A673 (cell line): Measurements from ENCODE around the gene TERB1. TPM values are rescaled to one million over a fixed set of nuclear protein-coding genes. Genes with fewer than 3 reads are reported as not detected.

ENCODE experiments used
- BruUV-seq: library from RNA; stranded (reverse); fragments of 400-500 nt; replicated peaks from 2 replicates; lab custom pipeline; 2021; lab: Mats Ljungman, UMichigan
- CTCF ChIA-PET: fragments of 300-600 bp; sonication (Branson Sonifier 250); formaldehyde crosslinking; loops from one replicate; lab custom pipeline; 2022; ENCODE audit warnings: antibody characterized with exemption; lab: Charles Lee
- POLR2A ChIA-PET: fragments of 300-600 bp; sonication (Branson Sonifier 250); formaldehyde crosslinking; loops from one replicate; lab custom pipeline; 2022; ENCODE audit warnings: antibody characterized with exemption; ENCODE audit not compliant: low non-redundant PET; lab: Charles Lee
- DNase-seq: peaks from one replicate; pipeline ENCODE4 v3.0.0-alpha.2; 2015; ENCODE audit warnings: low spot score
- H3K27ac ChIP-seq: fragments of 200-600 bp; sonication (generic); 2 replicates; pipeline ENCODE4 v1.5.1; 2016; ENCODE audit warnings: mixed run types, low read depth, mild to moderate bottlenecking, mixed read lengths, antibody characterized with exemption, low read length; ENCODE audit not compliant: poor library complexity, severe bottlenecking
- H3K27me3 ChIP-seq: fragments of 200-600 bp; sonication (generic); replicated peaks from 2 replicates; pipeline ENCODE4 v1.6.1; 2017; ENCODE audit warnings: mixed run types, low read depth, mild to moderate bottlenecking, mixed read lengths, antibody characterized with exemption, low read length; ENCODE audit not compliant: insufficient read depth, poor library complexity
- H3K36me3 ChIP-seq: fragments of 200-600 bp; sonication (generic); 2 replicates; pipeline ENCODE4 v1.6.1; 2016; ENCODE audit warnings: mixed run types, mild to moderate bottlenecking, mixed read lengths, antibody characterized with exemption, low read length; ENCODE audit not compliant: insufficient read depth, poor library complexity, severe bottlenecking
- H3K4me1 ChIP-seq: fragments of 200-600 bp; sonication (generic); 2 replicates; pipeline ENCODE4 v1.6.1; 2017; ENCODE audit warnings: mixed run types, mild to moderate bottlenecking, mixed read lengths, antibody characterized with exemption, low read length; ENCODE audit not compliant: insufficient read depth, poor library complexity, severe bottlenecking
- H3K4me3 ChIP-seq: fragments of 200-600 bp; sonication (generic); 2 replicates; pipeline ENCODE4 v1.5.1; 2016; ENCODE audit warnings: low read depth, mixed run types, mild to moderate bottlenecking, mixed read lengths, low read length; ENCODE audit not compliant: poor library complexity, severe bottlenecking
- H3K9me3 ChIP-seq: fragments of 200-600 bp; sonication (generic); 2 replicates; pipeline ENCODE4 v1.6.1; 2016; ENCODE audit warnings: mixed run types, low read depth, mild to moderate bottlenecking, mixed read lengths, antibody characterized with exemption, low read length; ENCODE audit not compliant: poor library complexity, severe bottlenecking
- EZH2 ChIP-seq: fragments of 200-600 bp; sonication (generic); IDR thresholded peaks from 2 replicates; pipeline ENCODE4 v1.6.1; 2017; ENCODE audit warnings: borderline replicate concordance, low read depth, mild to moderate bottlenecking, mixed read lengths, antibody characterized with exemption, low read length; ENCODE audit not compliant: poor library complexity, severe bottlenecking
- intact Hi-C: fragments of 100-400 bp; cut with micrococcal nuclease; formaldehyde crosslinking; loops from one replicate; pipeline ENCODE4 v1.10.0; 2022; ENCODE audit not compliant: unreplicated experiment
- total RNA-seq: library from RNA; stranded (reverse); gene quantifications from 2 replicates; pipeline ENCODE4 v1.2.3, GENCODE V29; 2021
- TF ChIP-seq, protein P1 (sequence below): fragments of 300-800, 200-600 bp; sonication (generic); conservative IDR thresholded peaks from 2 replicates; pipeline ENCODE4 v1.5.1; 2017; ENCODE audit warnings: low read depth, mild to moderate bottlenecking, antibody characterized with exemption, low read length, moderate library complexity, mixed read lengths

TERB1 gene
- total RNA-seq, 1 experiment from 2014 or later, result not detected

GRCh38 chr16:66814734-66815133 is 13.3 kb upstream of the TERB1 start:
- Histone ChIP-seq H3K4me3 (no peak overlapping the region), H3K4me1 (no peaks in the 10 kb centered on the region), H3K27me3 (no peaks in the 10 kb centered on the region), H3K36me3 (peaks cover 79% of the 10 kb centered on the region), H3K9me3 (no peaks in the 10 kb centered on the region), H3K27ac (no peak overlapping the region)
- DNase-seq, result no peak
- intact Hi-C loops, result no loop called here
- POLR2A ChIA-PET, result no interaction called here
- no TSS peak for BruUV-seq
- CTCF ChIA-PET, result no interaction called here
- TF ChIP-seq, protein P1, sequence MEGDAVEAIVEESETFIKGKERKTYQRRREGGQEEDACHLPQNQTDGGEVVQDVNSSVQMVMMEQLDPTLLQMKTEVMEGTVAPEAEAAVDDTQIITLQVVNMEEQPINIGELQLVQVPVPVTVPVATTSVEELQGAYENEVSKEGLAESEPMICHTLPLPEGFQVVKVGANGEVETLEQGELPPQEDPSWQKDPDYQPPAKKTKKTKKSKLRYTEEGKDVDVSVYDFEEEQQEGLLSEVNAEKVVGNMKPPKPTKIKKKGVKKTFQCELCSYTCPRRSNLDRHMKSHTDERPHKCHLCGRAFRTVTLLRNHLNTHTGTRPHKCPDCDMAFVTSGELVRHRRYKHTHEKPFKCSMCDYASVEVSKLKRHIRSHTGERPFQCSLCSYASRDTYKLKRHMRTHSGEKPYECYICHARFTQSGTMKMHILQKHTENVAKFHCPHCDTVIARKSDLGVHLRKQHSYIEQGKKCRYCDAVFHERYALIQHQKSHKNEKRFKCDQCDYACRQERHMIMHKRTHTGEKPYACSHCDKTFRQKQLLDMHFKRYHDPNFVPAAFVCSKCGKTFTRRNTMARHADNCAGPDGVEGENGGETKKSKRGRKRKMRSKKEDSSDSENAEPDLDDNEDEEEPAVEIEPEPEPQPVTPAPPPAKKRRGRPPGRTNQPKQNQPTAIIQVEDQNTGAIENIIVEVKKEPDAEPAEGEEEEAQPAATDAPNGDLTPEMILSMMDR, result no peak
- no peak for TF ChIP-seq EZH2

DNA sequence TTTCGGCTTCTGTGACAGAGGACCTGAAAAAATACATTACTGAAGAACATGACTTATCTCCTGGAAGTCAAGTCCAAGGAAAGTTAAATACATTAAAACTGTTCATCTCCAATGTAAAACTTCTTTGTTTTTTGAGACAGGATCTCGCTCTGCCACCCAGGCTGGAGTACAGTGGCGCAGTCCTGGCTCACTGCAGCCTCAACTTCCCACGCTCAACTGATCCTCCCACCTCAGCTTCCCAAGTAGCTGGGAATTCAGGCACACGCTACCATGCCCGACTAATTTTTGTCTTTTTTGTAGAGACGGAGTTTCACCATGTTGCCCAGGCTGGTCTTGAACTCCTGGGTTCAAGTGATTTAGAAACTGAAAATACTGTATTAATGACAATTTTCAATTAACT is 9.7 kb upstream of the TERB1 start:
- BruUV-seq, result no TSS peak
- no peak for DNase-seq
- TF ChIP-seq, protein P1, result no peak
- TF ChIP-seq EZH2, result no peak
- no peaks in the 10 kb centered on the region for H3K9me3 ChIP-seq
- intact Hi-C loops, result no loop called here
- no peak overlapping the region for H3K4me3 ChIP-seq
- ChIA-PET CTCF (no interaction called here), POLR2A (no interaction called here)
- no peaks in the 10 kb centered on the region for H3K27me3 ChIP-seq
- H3K4me1 ChIP-seq, result no peaks in the 10 kb centered on the region
- H3K27ac ChIP-seq, result no peak overlapping the region
- peaks cover 71% of the 10 kb centered on the region for H3K36me3 ChIP-seq

- no peak overlapping the region for H3K4me3 ChIP-seq
- no TSS peak for BruUV-seq
- POLR2A ChIA-PET, result no interaction called here
- intact Hi-C loops, result no loop called here
- peaks cover 72% of the 10 kb centered on the region for H3K36me3 ChIP-seq
- H3K9me3 ChIP-seq, result no peaks in the 10 kb centered on the region
- no peaks in the 10 kb centered on the region for H3K4me1 ChIP-seq
- TF ChIP-seq, protein P1, result no peak
- TF ChIP-seq EZH2, result no peak
- no peak for DNase-seq
- no peak overlapping the region for H3K27ac ChIP-seq
- CTCF ChIA-PET, result no interaction called here
- no peaks in the 10 kb centered on the region for H3K27me3 ChIP-seq
Measured at GRCh38 chr16:66810391-66810790, 9.0 kb upstream of the TERB1 start.
